Astrocyte (in vitro differentiated cells and primary cell): ENCODE results near the gene PRKCE.

ENCODE experiments used
- EZH2 ChIP-seq: IDR thresholded peaks from 2 replicates; pipeline ENCODE4 v1.6.1; 2012; ENCODE audit warnings: mild to moderate bottlenecking, low read length, inconsistent platforms; ENCODE audit not compliant: insufficient read depth
- TF ChIP-seq, protein P1 (sequence below): IDR thresholded peaks from 2 replicates; pipeline ENCODE4 v1.5.1; 2011; ENCODE audit warnings: low read depth, mild to moderate bottlenecking, inconsistent platforms, low read length, moderate library complexity; ENCODE audit not compliant: insufficient read depth

GRCh38 chr2:46200861-46201605 lies 549.6 kb downstream of the PRKCE start:
- TF ChIP-seq, protein P1, sequence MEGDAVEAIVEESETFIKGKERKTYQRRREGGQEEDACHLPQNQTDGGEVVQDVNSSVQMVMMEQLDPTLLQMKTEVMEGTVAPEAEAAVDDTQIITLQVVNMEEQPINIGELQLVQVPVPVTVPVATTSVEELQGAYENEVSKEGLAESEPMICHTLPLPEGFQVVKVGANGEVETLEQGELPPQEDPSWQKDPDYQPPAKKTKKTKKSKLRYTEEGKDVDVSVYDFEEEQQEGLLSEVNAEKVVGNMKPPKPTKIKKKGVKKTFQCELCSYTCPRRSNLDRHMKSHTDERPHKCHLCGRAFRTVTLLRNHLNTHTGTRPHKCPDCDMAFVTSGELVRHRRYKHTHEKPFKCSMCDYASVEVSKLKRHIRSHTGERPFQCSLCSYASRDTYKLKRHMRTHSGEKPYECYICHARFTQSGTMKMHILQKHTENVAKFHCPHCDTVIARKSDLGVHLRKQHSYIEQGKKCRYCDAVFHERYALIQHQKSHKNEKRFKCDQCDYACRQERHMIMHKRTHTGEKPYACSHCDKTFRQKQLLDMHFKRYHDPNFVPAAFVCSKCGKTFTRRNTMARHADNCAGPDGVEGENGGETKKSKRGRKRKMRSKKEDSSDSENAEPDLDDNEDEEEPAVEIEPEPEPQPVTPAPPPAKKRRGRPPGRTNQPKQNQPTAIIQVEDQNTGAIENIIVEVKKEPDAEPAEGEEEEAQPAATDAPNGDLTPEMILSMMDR = no peak
- no peak for TF ChIP-seq EZH2
